Fibroblast of skin of abdomen (primary cell): ENCODE results near the gene GRIN2D.

ENCODE experiments used
- DNase-seq: peaks from one replicate; pipeline ENCODE4 v3.0.0-alpha.2; 2013

Gene GRIN2D

GRCh38 chr19:48442116-48443035 lies 48.9 kb downstream of the GRIN2D start:
- no peak for DNase-seq

- DNase-seq: no peak
Measured at GRCh38 chr19:48443256-48443655, 49.8 kb downstream of the GRIN2D start.
